ENCODE data around the gene MINAR1. TPM values are rescaled to one million over a fixed set of nuclear protein-coding genes. Genes with fewer than 3 reads are reported as not detected.
"Not testable (repeated sequence)": the region's sequence is repeated elsewhere in the genome, so short reads cannot be mapped to it uniquely, and the experiment has no call there.

Gene MINAR1
- total and polyA plus RNA-seq, 9 donors: 0.12 to 0.62 (median 0.23) TPM

GRCh38 chr15:79412429-79412828 is 19.7 kb upstream of the MINAR1 start:
- intact Hi-C loops (cut with DNase I): no loop called here
- Histone ChIP-seq H3K4me3 (no peak overlapping the region), H3K9me3 (no peaks in the 10 kb centered on the region), H3K27ac (no peak overlapping the region), H3K27me3 (no peaks in the 10 kb centered on the region), H3K4me1 (ENCODE audit: insufficient read depth) (no peaks in the 10 kb centered on the region), H3K36me3 (no peaks in the 10 kb centered on the region)
- DNase-seq: no peak
- no peak for TF ChIP-seq CTCF (IDR thresholded peaks at IDR 0.05)
- TF ChIP-seq POLR2A (IDR thresholded peaks at IDR 0.05): no peak
- no peak for TF ChIP-seq EP300 (IDR thresholded peaks at IDR 0.05)
- 98 to 99% (median 98%) methylated on average over 6 of the region's 6 CpGs for WGBS, 3 donors

- TF ChIP-seq POLR2A (IDR thresholded peaks at IDR 0.05): no peak
- TF ChIP-seq EP300 (IDR thresholded peaks at IDR 0.05): no peak
- TF ChIP-seq CTCF (IDR thresholded peaks at IDR 0.05): no peak
- intact Hi-C loops (cut with DNase I): no loop called here
- Histone ChIP-seq H3K4me1 (ENCODE audit: insufficient read depth) (no peaks in the 10 kb centered on the region), H3K27me3 (no peaks in the 10 kb centered on the region), H3K36me3 (no peaks in the 10 kb centered on the region), H3K9me3 (no peaks in the 10 kb centered on the region), H3K27ac (no peak overlapping the region), H3K4me3 (no peak overlapping the region)
- no peak for DNase-seq
- 88 to 93% (median 93%) methylated on average over 2 of the region's 2 CpGs for WGBS, 3 donors
These were observed 15.3 kb upstream of the MINAR1 start for GRCh38 chr15:79416876-79417275.

GRCh38 chr15:79418693-79419279 is 13.3 kb upstream of the MINAR1 start:
- no peaks in the 10 kb centered on the region for H3K27me3 ChIP-seq
- no peak overlapping the region for H3K27ac ChIP-seq
- intact Hi-C loops (cut with DNase I): no loop called here
- no peak overlapping the region for H3K4me3 ChIP-seq
- H3K9me3 ChIP-seq: no peaks in the 10 kb centered on the region
- no peaks in the 10 kb centered on the region for H3K4me1 ChIP-seq (ENCODE audit: insufficient read depth)
- DNase-seq: no peak
- H3K36me3 ChIP-seq: no peaks in the 10 kb centered on the region
- WGBS, 3 donors: 69 to 72% (median 70%) methylated on average over 9 of the region's 9 CpGs
- TF ChIP-seq CTCF (IDR thresholded peaks at IDR 0.05) (no peak), POLR2A (IDR thresholded peaks at IDR 0.05) (no peak), EP300 (IDR thresholded peaks at IDR 0.05) (no peak)

DNA sequence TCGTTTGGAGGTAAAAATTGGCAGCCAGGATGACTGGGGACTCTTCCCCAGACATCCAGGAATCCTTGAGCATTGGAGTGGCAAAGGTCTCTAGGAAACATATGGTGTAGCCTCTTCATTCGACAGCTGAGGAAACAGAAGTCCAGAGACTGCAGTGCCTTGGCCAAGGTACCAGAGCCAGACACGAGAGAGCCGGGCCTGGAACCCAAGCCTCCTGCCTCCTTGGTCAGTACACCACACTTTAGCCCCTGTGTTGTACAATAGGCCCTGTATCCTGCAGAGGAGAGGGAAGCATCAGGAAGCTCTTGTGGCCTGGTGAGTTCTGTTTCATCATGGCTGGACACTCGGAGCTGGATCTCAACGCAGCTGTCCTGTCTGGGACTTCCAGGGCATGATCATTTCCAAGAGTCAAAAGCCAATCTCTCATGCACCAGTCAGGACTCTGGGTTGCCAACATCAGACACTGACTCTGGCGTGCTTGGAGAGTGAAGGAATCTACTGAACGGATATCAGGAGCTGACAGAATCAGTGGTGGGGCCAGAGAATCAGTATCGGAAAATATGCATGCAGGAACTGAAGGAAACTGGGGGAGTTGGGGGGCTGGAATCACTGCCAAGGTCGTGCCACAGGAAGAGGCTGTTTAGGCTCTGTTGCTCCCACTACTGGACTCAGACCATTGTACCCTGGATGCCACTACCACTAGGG is 6.4 kb upstream of the MINAR1 start:
- 76 to 80% (median 80%) methylated on average over 10 of the region's 10 CpGs for WGBS, 3 donors
- Histone ChIP-seq H3K27me3 (no peaks in the 10 kb centered on the region), H3K4me3 (no peak overlapping the region), H3K9me3 (no peaks in the 10 kb centered on the region), H3K4me1 (ENCODE audit: insufficient read depth) (no peaks in the 10 kb centered on the region), H3K27ac (no peak overlapping the region), H3K36me3 (no peaks in the 10 kb centered on the region)
- no peak for DNase-seq
- intact Hi-C loops (cut with DNase I): no loop called here
- no peak for TF ChIP-seq POLR2A (IDR thresholded peaks at IDR 0.05)
- no peak for TF ChIP-seq CTCF (IDR thresholded peaks at IDR 0.05)
- no peak for TF ChIP-seq EP300 (IDR thresholded peaks at IDR 0.05)

DNA sequence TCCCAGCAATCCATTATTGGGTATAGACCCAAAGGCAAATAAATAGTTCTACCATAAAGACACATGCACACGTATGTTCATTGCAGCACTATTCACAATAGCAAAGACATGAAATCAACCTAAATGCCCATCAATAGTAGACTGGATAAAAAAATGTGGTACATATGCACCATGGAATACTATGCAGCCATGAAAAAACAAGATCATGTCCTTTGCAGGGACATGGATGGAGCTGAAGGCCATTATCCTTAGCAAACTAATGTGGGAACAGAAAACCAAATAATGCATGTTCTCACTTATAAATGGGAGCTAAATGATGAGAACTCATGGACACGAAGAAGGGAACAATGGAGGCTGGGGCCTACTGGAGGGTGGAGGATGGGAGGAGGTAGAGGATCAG is 5.2 kb upstream of the MINAR1 start:
- H3K27me3 ChIP-seq; H3K4me1 ChIP-seq (ENCODE audit: insufficient read depth); H3K4me3 ChIP-seq; H3K27ac ChIP-seq; H3K9me3 ChIP-seq; DNase-seq; H3K36me3 ChIP-seq; intact Hi-C loops (cut with DNase I): not testable (repeated sequence)
- 96 to 98% (median 97%) methylated on average over 2 of the region's 2 CpGs for WGBS, 3 donors

Measured in ovary (tissue), 9 donors.